GOT3 (cell line): ENCODE measurements around the gene PBRM1.

Source experiments
- DNase-seq: peaks from one replicate; lab custom pipeline; 2025; ENCODE audit warnings: mixed read lengths; lab: John Stamatoyannopoulos, UW

Gene PBRM1

DNA sequence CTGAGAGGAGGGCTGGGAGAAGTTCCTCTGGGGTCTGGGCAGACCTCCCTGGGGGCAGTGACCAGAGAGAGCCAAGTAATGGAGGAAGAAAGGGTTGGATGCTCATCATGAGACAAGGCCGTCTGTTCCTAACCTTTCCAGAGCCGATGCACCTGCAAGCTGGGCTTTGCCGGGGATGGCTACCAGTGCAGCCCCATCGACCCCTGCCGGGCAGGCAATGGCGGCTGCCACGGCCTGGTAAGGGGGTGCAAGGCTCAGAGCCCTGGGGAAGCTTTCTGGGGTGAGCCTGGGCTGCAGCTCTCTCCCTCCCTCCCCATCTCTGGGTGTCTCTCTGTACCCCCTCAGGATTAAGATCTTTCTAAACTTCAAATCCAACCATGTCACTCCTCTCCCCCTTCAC, 174.2 kb downstream of the PBRM1 start:
- no peak for DNase-seq

DNA sequence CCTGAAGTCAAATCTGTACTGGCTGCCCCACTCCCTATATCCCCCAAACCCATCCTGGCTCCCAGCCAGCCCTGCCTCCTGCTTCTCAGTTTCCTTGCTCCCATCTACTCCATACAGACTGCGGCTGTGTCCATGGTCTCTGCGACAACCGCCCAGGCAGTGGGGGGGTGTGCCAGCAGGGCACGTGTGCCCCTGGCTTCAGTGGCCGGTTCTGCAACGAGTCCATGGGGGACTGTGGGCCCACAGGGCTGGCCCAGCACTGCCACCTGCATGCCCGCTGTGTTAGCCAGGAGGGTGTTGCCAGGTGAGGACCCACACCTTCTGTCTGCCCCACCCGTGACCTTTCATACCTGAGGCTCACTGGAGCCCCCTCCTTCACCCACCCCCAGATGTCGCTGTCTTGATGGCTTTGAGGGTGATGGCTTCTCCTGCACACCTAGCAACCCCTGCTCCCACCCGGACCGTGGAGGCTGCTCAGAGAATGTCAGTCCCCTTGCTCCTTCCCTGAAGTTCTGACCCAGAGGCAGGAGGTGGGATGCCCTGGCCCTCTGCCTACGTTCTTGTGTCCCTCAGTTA, 175.9 kb downstream of the PBRM1 start:
- DNase-seq, result no peak

DNA sequence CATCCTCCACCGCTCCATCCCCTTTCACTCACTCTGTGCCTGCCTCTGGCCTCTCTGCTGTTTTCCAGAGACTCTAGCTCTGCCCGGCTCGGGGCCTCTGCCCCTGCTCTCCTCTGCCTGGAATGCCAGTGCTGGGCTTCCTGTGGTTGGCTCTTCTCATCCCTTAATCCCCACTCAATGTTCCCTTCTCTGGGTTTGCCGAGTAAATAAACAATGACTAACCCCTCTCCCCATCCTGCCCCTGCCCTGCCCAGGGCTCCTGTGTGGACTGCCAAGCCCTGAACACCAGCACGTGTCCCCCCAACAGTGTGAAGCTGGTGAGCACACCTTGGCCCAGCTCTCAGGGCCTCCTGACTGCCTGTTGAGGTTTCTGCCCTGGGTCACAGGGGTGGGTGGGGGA, 178.4 kb downstream of the PBRM1 start:
- DNase-seq, result no peak

DNA sequence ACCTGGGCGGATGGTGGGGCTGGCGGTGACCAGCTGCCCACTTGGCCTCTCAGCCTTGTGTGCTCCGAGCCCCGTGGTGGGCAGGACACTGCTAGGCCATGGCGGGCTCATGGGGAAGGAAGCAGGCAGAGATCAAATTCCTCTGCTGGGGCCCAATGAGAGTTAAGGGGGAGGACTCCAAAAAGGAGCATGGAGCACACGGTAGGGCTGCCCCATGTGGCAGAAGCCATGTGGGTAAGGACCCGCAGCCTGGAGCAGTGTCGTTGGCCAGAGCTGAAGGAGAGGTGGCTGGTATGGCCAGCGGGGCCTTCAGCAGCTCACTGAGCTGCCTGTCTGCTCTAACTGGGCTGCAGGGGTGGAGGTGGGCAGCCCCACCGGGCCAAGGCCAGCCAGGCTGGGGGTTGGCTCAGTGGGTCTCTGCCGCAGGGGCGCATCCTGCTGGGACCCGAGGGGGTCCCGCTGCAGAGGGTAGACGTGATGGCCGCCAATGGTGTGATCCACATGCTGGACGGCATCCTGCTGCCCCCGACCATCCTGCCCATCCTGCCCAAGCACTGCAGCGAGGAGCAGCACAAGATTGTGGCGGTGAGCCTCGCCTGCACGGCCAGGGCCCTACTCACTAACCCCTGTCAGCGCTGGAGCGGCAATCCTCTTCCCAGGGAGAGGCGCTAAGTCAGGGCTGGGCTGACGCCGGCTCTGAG, 179.3 kb downstream of the PBRM1 start:
- no peak for DNase-seq

DNA sequence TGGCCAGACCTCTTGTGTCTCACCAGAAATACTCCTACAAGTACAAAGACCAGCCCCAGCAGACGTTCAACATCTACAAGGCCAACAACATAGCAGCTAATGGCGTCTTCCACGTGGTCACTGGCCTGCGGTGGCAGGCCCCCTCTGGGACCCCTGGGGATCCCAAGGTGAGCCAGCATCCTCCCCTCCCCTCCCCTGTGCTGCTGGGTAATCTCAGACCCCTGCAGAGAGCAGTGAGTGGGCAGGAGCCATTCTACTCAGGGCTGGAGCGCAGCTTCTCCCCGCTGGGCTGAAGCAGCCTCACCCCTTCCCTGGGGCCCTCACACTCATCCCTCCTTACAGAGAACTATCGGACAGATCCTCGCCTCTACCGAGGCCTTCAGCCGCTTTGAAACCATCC, 180.7 kb downstream of the PBRM1 start:
- no peak for DNase-seq

DNA sequence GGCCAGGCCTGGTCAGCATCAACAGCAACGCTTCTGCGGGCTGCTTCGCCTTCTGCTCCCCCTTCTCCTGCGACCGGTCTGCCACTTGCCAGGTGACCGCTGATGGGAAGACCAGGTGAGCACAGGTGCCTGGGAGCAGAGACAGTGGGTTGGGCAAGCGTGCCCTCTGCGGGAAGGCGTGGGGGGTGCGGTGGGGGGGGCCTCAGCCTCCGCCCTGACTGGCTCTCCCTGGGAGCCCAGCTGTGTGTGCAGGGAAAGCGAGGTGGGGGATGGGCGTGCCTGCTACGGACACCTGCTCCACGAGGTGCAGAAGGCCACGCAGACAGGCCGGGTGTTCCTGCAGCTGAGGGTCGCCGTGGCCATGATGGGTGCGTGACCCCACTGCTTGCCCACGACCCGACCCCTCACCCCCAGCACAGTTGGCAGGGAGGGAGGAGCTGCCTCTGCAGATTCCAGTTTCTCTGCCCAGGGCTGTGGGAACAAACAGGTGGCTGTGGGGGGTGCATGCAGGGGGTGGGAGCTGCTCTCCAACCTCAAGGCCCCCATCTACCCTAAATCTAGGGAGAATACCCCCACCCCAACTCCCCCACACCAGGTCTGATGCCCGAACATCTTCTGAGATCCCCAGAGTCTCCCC, 181.8 kb downstream of the PBRM1 start:
- DNase-seq, result no peak

DNA sequence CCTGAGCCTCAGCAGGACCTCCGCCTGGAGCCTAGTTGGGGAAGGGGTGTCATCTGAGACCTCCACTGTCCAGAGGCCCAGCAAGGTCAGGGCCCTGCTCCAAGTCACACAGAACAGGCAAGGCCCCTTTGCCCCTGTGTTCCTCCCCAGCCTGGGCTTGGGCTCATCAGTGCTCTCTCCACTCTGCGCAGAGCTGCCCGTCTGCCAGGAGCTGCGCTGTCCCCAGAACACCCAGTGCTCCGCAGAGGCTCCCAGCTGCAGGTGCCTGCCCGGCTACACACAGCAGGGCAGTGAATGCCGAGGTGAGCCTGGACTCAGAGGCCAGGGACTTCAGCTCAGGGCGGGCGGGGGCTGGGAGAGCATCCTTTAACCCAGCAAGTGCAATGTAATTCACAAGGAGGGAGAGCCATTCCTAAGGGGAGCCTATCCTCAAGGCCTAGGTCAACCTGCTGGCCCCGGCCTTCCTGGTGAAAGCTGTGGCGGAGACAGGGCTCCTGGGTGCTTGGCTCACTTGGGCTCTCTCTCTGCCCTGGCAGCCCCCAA, 182.8 kb downstream of the PBRM1 start:
- DNase-seq, result no peak

DNA sequence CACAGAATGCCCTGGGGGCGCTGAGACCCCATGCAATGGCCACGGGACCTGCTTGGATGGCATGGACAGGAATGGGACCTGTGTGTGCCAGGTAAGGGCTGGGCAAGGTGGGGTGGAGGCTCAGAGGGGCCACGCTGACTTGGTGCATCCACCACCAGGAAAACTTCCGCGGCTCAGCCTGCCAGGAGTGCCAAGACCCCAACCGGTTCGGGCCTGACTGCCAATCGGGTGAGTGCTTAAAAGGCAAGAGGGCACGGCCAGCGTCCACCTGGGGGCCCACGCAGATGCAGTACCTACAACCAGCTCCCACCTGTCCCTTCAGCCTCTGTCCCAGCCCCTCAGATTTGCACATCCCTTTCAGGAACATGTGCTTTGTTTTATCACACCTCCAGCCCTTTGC, 183.7 kb downstream of the PBRM1 start:
- DNase-seq, result no peak

DNA sequence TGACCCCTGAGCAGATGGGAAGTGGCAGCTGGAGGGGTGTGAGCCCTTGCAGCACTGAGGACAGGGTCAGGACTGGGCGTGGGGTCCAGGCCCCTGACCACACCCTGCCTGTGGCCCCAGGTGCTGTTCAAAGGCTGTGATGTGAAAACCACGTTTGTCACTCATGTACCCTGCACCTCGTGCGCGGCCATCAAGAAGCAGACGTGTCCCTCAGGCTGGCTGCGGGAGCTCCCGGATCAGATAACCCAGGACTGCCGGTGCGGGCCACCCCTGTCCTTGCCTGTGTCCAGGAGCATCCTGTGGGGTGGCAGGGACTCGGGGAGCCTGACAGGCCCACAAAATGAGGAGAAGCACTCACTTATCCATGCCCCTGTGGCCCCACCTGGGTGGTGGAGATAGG, 184.7 kb downstream of the PBRM1 start:
- no peak for DNase-seq

DNA sequence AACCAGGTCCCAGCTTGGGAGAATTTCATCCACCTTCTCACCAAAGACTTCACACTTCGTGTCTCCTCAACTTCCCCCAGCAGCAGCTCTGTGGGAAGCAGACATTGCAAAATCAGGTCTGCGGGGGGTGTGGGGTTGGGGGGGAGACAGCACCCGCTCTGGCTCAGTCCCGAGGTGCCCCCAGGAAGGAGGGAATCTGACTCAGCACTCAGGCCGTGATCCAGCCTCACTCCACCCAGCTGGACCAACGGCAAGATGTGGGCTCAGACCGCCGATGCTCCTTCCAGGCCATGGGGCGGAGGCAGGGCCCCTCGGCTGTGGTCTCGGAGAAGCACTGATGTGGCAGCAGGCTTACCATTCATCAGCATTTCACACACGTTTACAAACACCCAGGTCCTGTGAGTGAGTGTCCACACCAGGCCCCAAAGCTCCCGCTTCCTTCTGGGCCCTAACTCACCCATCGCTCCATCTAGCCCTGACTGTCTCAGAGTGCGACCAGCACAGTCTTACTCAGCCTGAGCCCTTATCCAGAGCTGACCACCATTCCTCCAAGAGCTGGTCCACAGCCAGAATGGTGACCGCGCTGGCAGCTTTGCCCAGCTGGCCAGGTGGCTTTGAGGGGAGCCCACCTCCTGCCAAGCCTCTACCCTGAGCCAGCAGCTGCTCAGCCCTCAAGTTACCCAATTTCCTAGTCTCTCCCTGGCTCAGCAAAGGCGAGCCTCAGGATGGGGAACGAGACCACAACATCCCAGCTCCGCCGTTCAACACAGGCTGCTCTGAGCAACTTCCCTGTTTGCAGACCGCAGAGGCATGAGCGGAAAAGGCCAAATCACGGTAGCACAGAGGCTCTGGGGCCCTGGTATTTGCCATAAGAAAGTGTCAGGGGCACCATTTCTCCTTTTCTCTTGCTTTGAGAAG, 187.3 kb downstream of the PBRM1 start:
- no peak for DNase-seq

DNA sequence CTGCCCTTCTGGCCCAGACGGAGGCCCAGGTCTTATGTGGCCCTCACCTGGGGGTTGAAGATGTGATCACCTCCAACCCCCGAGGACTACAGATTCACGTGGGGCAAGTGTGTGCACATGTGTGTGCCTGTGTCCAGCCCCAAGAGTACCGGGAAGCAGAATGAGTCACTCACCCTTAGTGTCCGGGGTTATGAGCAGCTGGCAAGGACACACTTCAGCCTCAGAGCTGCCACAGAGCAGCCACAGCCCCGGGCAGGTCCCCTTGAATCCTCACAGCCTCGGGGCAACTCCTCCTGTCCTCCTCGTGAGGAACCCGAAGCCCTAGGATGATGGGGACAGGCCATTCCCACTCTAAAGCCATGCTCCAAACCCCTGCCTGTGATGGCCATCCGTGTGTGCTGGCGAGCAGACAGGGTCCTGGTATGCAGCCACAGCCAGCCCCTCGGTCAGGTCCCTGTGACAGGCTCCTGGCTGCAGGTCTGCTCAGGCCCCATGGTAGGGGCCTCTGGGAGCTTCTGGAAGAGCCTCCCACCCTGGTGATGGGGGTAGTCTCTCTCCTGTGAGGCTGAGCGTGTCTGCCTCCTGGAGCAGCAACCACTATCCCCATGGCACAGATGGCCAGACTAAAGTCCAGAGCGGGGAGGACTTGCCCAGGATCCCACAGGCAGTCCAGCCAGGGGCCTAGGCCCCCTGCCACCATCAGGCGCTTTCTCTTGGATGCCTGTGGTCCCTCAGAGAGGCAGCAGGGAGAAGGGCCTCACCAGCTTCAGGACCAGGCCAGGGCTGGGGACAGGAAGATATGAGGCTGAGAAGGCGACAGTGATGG, 189.7 kb downstream of the PBRM1 start:
- DNase-seq, result no peak
